Esophagus squamous epithelium (tissue), 5 donors: ENCODE data around the gene LITAF. TPM values are rescaled to one million over a fixed set of nuclear protein-coding genes. Genes with fewer than 3 reads are reported as not detected.

Source experiments
- DNase-seq: peaks from one replicate; lab custom pipeline; 2025; lab: John Stamatoyannopoulos, UW
- H3K27ac ChIP-seq, 4 donors: fragments of 200-600 bp; sonication (generic); one replicate each; pipeline ENCODE4 v1.5.1; 2016 to 2019; ENCODE audit warnings: mild to moderate bottlenecking in 1 of 4
- H3K27me3 ChIP-seq, 4 donors: fragments of 200-600 bp; sonication (generic); 1 replicate in 3 of 4; 2 replicates in 1 of 4; pipeline versions ENCODE4 v1.5.1 to v1.6.0; 2017 to 2021; ENCODE audit warnings: antibody characterized with exemption in 1 of 4
- H3K36me3 ChIP-seq, 3 donors: fragments of 200-600 bp; sonication (generic); one replicate each; pipeline ENCODE4 v1.5.1; 2016 to 2019
- H3K4me1 ChIP-seq, 3 donors: fragments of 200-600 bp; sonication (generic); one replicate each; pipeline ENCODE4 v1.5.1; 2017 to 2019
- H3K4me3 ChIP-seq, 4 donors: fragments of 200-600 bp; sonication (generic); 1 replicate in 3 of 4; 2 replicates in 1 of 4; pipeline ENCODE4 v1.5.1; 2016 to 2019; ENCODE audit warnings: mild to moderate bottlenecking in 2 of 4, moderate library complexity in 1 of 4
- H3K9me3 ChIP-seq, 3 donors: fragments of 200-600 bp; sonication (generic); one replicate each; pipeline ENCODE4 v1.5.1; 2016 to 2019
- POLR2A ChIP-seq, 4 donors: fragments of 450-650 bp; IDR thresholded peaks; one replicate each; pipeline ENCODE4 v1.6.1; 2017; ENCODE audit warnings: antibody characterized with exemption in 4 of 4, mild to moderate bottlenecking in 4 of 4, moderate library complexity in 3 of 4
- WGBS, 2 donors: methylation state at CpG; one replicate each; pipeline ENCODE4 v1.1.5; 2018; 5-methylcytosine and 5-hydroxymethylcytosine counted together
- intact Hi-C: fragments of 100-400 bp; cut with DNase I; formaldehyde crosslinking; loops from one replicate; pipeline ENCODE4 v1.15.0; 2022
- total RNA-seq, 4 donors: library from RNA; depleted of rRNA; stranded (reverse); fragments of >200 nt; gene quantifications; one replicate each; pipeline ENCODE4 v1.1.0, GENCODE V29; 2016
- TF ChIP-seq, protein P1 (sequence below), 6 experiments: fragments of 450-650 bp in 4 of 6; fragments of 200-600 bp in 2 of 6; sonication (generic) in 2 of 6; IDR thresholded peaks; one replicate each; pipeline ENCODE4 v1.5.1; 2016 to 2019; ENCODE audit warnings: antibody characterized with exemption in 6 of 6, mild to moderate bottlenecking in 4 of 6, moderate library complexity in 4 of 6
- donor health status: DM: yes; HTN: yes; CAD: no.

LITAF gene
- total RNA-seq, 4 donors from 2014 or later, result 13.7 to 44.4 (median 34.4) TPM

- Histone ChIP-seq H3K36me3 (no peaks in the 10 kb centered on the region), H3K4me3 (no peak overlapping the region), H3K27ac (no peak overlapping the region), H3K4me1 (peaks cover 0 to 20% (median 0%) of the 10 kb centered on the region in 3 donors), H3K27me3 (no peaks in the 10 kb centered on the region), H3K9me3 (no peaks in the 10 kb centered on the region)
- WGBS, 2 donors, result 75 to 80% methylated on average over 2 to 4 of the region's 9 CpGs
- intact Hi-C loops, result no loop called here
- TF ChIP-seq POLR2A (IDR thresholded peaks at IDR 0.05), result no peak
- TF ChIP-seq, protein P1, sequence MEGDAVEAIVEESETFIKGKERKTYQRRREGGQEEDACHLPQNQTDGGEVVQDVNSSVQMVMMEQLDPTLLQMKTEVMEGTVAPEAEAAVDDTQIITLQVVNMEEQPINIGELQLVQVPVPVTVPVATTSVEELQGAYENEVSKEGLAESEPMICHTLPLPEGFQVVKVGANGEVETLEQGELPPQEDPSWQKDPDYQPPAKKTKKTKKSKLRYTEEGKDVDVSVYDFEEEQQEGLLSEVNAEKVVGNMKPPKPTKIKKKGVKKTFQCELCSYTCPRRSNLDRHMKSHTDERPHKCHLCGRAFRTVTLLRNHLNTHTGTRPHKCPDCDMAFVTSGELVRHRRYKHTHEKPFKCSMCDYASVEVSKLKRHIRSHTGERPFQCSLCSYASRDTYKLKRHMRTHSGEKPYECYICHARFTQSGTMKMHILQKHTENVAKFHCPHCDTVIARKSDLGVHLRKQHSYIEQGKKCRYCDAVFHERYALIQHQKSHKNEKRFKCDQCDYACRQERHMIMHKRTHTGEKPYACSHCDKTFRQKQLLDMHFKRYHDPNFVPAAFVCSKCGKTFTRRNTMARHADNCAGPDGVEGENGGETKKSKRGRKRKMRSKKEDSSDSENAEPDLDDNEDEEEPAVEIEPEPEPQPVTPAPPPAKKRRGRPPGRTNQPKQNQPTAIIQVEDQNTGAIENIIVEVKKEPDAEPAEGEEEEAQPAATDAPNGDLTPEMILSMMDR (IDR thresholded peaks at IDR 0.05), result no peak
- DNase-seq, result no peak
These were observed 47.8 kb downstream of the LITAF start for GRCh38 chr16:11538880-11539279.

GRCh38 chr16:11536104-11536866, 50.4 kb downstream of the LITAF start:
- Histone ChIP-seq H3K4me3 (no peak overlapping the region), H3K9me3 (no peaks in the 10 kb centered on the region), H3K4me1 (peaks cover 0 to 20% (median 0%) of the 10 kb centered on the region in 3 donors), H3K27ac (peak overlapping the region in 2 of 4 donors; percentile 49 to 70), H3K36me3 (no peaks in the 10 kb centered on the region), H3K27me3 (no peaks in the 10 kb centered on the region)
- TF ChIP-seq, protein P1 (IDR thresholded peaks at IDR 0.05), result no peak
- TF ChIP-seq POLR2A (IDR thresholded peaks at IDR 0.05), result no peak
- 90% methylated on average over 14 to 15 of the region's 15 CpGs for WGBS, 2 donors
- no peak for DNase-seq
- intact Hi-C loops, result no loop called here

DNA sequence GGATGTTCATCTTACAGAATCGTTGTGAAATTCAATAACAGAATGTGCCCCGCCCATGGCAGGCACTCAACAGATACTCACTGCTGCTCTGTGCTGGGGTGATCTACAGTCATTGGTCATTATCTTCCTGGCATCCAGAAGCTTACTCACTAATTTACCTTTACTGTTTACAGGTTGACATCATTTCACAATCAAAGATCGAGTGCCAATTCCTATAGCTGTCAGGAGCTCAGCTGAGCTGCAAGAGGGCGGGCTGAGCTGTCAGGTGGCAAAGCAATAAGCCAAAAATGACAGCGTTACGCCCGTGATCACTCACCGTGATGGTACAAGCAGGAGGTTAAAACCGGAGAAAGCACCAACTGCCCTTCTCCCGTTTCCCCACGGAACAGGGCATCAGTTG, 51.2 kb downstream of the LITAF start:
- DNase-seq, result no peak
- intact Hi-C loops, result no loop called here
- Histone ChIP-seq H3K36me3 (no peaks in the 10 kb centered on the region), H3K4me3 (no peak overlapping the region), H3K9me3 (no peaks in the 10 kb centered on the region), H3K27me3 (no peaks in the 10 kb centered on the region), H3K4me1 (peaks cover 0 to 20% (median 0%) of the 10 kb centered on the region in 3 donors), H3K27ac (peak overlapping the region in 3 of 4 donors; percentile 53 to 70 (median 55))
- 59 to 67% methylated on average over 11 of the region's 11 CpGs for WGBS, 2 donors
- TF ChIP-seq, protein P1 (IDR thresholded peaks at IDR 0.05), result no peak
- TF ChIP-seq POLR2A (IDR thresholded peaks at IDR 0.05), result no peak

- 46 to 67% methylated on average over 2 of the region's 2 CpGs for WGBS, 2 donors
- Histone ChIP-seq H3K4me3 (no peak overlapping the region), H3K4me1 (peaks cover 0 to 20% (median 0%) of the 10 kb centered on the region in 3 donors), H3K27ac (peak overlapping the region in 1 of 4 donors; percentile 55), H3K9me3 (no peaks in the 10 kb centered on the region), H3K36me3 (no peaks in the 10 kb centered on the region), H3K27me3 (no peaks in the 10 kb centered on the region)
- intact Hi-C loops, result loop anchor here (5.0 kb wide), 2 partner anchors 108 to 178 kb away; no protein-coding TSS in a partner anchor
- TF ChIP-seq POLR2A (IDR thresholded peaks at IDR 0.05), result no peak
- TF ChIP-seq, protein P1 (IDR thresholded peaks at IDR 0.05), result no peak
- no peak for DNase-seq
These were observed 52.5 kb downstream of the LITAF start for GRCh38 chr16:11534262-11534661.

- Histone ChIP-seq H3K27ac (no peak overlapping the region), H3K4me1 (peaks cover 0 to 20% (median 0%) of the 10 kb centered on the region in 3 donors), H3K4me3 (no peak overlapping the region), H3K36me3 (no peaks in the 10 kb centered on the region), H3K9me3 (no peaks in the 10 kb centered on the region), H3K27me3 (no peaks in the 10 kb centered on the region)
- DNase-seq, result no peak
- intact Hi-C loops, result loop anchor here (5.0 kb wide), 2 partner anchors 109 to 179 kb away; no protein-coding TSS in a partner anchor
- 71 to 86% methylated on average over 5 of the region's 5 CpGs for WGBS, 2 donors
- TF ChIP-seq, protein P1 (IDR thresholded peaks at IDR 0.05), result no peak
- no peak for TF ChIP-seq POLR2A (IDR thresholded peaks at IDR 0.05)
These were observed 53.1 kb downstream of the LITAF start for GRCh38 chr16:11533588-11533987.
